Breast epithelium (tissue), 4 donors: Measurements from ENCODE around the gene ST6GALNAC2. TPM values are rescaled to one million over a fixed set of nuclear protein-coding genes. Genes with fewer than 3 reads are reported as not detected.
A peak's percentile ranks its signal among the peaks of the same experiment; 100 is the strongest.

Experiments
- DNase-seq, 2 donors: peaks; one replicate each; pipeline ENCODE4 v3.0.0-alpha.2; 2019; ENCODE audit warnings: low spot score in 2 of 2
- H3K27ac ChIP-seq, 2 donors: fragments of 200-600 bp; sonication (generic) in 1 of 2; one replicate each; pipeline ENCODE4 v1.5.1; 2016 to 2019; ENCODE audit warnings: mild to moderate bottlenecking in 1 of 2
- H3K27me3 ChIP-seq, 2 donors: fragments of 200-600 bp; sonication (generic) in 1 of 2; one replicate each; pipeline versions ENCODE4 v1.5.1 to v1.6.0; 2017 to 2019; ENCODE audit warnings: control low read depth in 1 of 2, mild to moderate bottlenecking in 1 of 2
- H3K36me3 ChIP-seq: fragments of 200-600 bp; one replicate; pipeline ENCODE4 v1.5.1; 2019
- H3K4me1 ChIP-seq, 2 donors: fragments of 200-600 bp; sonication (generic); one replicate each; pipeline ENCODE4 v1.5.1; 2016 to 2019; ENCODE audit warnings: control low read depth in 1 of 2
- H3K4me3 ChIP-seq, 3 donors: fragments of 200-600 bp; sonication (generic); 1 replicate in 2 of 3; 2 replicates in 1 of 3; pipeline ENCODE4 v1.5.1; 2016 to 2019; ENCODE audit warnings: mild to moderate bottlenecking in 3 of 3, moderate library complexity in 2 of 3
- H3K9me3 ChIP-seq, 2 donors: fragments of 200-600 bp; sonication (generic) in 1 of 2; one replicate each; pipeline ENCODE4 v1.5.1; 2016 to 2019; ENCODE audit warnings: control low read depth in 1 of 2
- POLR2A ChIP-seq: fragments of 450-650 bp; IDR thresholded peaks from one replicate; pipeline ENCODE4 v1.6.1; 2016; ENCODE audit warnings: antibody characterized with exemption, mild to moderate bottlenecking, moderate library complexity
- POLR2AphosphoS5 ChIP-seq, 3 donors: sonication (generic); formaldehyde crosslinking; IDR thresholded peaks; one replicate each; pipeline ENCODE4 v1.6.1; 2017; ENCODE audit warnings: antibody characterized with exemption in 3 of 3
- intact Hi-C: fragments of 100-400 bp; cut with DNase I; formaldehyde crosslinking; loops from one replicate; pipeline ENCODE4 v1.15.1; 2023; ENCODE audit warnings: low total_unique reads
- total RNA-seq, 3 donors: library from RNA; depleted of rRNA; stranded (reverse); fragments of >200 nt; gene quantifications; one replicate each; pipeline ENCODE4 v1.1.0, GENCODE V29; 2016
- TF ChIP-seq, protein P1 (sequence below), 3 donors: fragments of 450-650 bp; IDR thresholded peaks; one replicate each; pipeline ENCODE4 v1.5.1; 2016 to 2017; ENCODE audit warnings: antibody characterized with exemption in 3 of 3, mild to moderate bottlenecking in 3 of 3, moderate library complexity in 3 of 3

ST6GALNAC2 gene
- 10 to 100 TPM; 10.5 to 39.8 (median 12.0) TPM for total RNA-seq

DNA sequence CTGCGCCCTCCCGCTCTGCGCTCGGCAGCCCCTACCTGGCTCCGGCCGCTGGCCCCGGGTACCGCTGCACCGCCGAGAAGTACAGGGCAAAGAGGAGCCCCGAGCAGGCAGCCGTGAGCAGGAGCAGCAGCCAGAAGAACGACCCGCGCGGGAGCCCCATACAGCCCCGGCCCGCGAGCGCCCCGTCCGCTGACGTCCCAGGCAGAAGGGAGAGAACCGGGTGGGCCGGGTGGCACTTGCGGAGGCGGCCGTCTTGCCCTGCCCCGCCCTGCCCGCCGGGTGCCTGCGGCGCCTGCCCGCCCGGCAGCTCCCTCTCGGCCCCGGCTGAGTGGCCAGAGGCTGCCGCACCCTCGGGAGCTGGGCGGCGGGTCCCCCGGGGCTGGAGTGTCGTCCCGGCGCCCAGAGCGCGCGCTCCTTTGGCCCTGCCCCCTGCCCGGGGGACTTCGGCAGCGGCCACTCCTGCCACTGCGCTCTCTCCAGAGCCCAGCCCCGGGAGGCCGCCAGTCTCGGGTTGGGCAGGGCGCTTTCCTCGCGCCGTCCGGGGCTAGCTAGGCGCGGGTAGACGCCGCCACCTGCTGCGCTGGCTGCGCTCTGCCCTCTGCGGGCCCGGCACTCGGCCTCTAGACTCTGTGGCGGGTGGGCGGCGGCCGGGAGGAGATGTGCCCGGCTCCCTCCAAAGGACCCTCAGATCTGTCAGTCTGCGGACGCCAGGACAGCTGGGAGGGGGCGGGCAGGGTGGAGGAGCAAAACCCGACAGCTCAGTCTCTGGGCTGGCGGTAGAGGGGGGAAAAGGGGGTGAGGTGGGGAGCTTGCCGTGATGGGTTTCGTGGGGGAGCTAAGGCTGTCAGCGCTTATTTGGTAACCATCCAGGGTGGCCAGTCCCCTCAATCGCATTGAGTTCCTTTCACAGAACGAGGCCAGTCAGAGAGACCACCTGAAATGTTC, at the start of gene ST6GALNAC2:
Gene ST6GALNAC2 (minus strand): TSS at position 212 of the 945 bp plus-strand sequence. CDS start 52 bp downstream, at position 160.
- TF ChIP-seq POLR2A, result no peak
- TF ChIP-seq, protein P1, sequence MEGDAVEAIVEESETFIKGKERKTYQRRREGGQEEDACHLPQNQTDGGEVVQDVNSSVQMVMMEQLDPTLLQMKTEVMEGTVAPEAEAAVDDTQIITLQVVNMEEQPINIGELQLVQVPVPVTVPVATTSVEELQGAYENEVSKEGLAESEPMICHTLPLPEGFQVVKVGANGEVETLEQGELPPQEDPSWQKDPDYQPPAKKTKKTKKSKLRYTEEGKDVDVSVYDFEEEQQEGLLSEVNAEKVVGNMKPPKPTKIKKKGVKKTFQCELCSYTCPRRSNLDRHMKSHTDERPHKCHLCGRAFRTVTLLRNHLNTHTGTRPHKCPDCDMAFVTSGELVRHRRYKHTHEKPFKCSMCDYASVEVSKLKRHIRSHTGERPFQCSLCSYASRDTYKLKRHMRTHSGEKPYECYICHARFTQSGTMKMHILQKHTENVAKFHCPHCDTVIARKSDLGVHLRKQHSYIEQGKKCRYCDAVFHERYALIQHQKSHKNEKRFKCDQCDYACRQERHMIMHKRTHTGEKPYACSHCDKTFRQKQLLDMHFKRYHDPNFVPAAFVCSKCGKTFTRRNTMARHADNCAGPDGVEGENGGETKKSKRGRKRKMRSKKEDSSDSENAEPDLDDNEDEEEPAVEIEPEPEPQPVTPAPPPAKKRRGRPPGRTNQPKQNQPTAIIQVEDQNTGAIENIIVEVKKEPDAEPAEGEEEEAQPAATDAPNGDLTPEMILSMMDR (IDR thresholded peaks at IDR 0.05), result peak in 2 of 3 donors; percentile 29 to 73
- TF ChIP-seq POLR2AphosphoS5 (IDR thresholded peaks at IDR 0.05), result peak in 2 of 3 donors; percentile 19 to 41
- Histone ChIP-seq H3K9me3 (no peaks in the 10 kb centered on the region), H3K27ac (peak within 1 kb of the TSS; percentile 88 to 92), H3K4me1 (peaks cover 0 to 7% of the 10 kb centered on the region in 2 donors), H3K4me3 (peak within 1 kb of the TSS; percentile 72 to 85 (median 76)), H3K27me3 (peaks cover 3 to 5% of the 10 kb centered on the region in 2 donors), H3K36me3 (no peaks in the 10 kb centered on the region)
- peak; percentile 70 to 81 for DNase-seq
- intact Hi-C loops, result no loop called here

DNA sequence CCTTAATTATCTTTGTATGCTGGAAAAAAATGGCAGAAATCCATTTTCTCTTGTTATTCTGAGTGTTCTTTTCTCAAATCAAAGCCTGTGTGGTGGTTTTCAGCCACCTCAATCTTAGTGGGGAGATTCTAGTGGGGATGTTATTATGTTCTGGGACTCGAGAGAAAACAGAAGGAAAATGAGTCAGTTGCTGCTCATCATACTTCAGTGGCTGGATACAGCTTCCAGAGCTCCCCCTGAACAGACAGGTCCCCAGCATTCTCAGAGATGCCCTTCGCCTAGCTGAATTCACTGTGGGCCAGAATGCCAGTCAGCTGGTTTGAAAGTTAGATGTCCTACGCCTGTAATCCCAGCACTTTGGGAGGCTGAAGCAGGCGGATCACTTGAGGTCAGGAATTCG, 49.4 kb upstream of the ST6GALNAC2 start:
- Histone ChIP-seq H3K4me3 (no peak overlapping the region), H3K27me3 (no peaks in the 10 kb centered on the region), H3K4me1 (no peaks in the 10 kb centered on the region), H3K27ac (no peak overlapping the region), H3K36me3 (no peaks in the 10 kb centered on the region), H3K9me3 (no peaks in the 10 kb centered on the region)
- TF ChIP-seq POLR2AphosphoS5 (IDR thresholded peaks at IDR 0.05), result no peak
- TF ChIP-seq, protein P1 (IDR thresholded peaks at IDR 0.05), result no peak
- no peak for TF ChIP-seq POLR2A
- intact Hi-C loops, result loop anchor here (2.0 kb wide), 1 partner anchor 62 kb away; no protein-coding TSS in a partner anchor
- DNase-seq, result peak in 1 of 2 donors; percentile 14

DNA sequence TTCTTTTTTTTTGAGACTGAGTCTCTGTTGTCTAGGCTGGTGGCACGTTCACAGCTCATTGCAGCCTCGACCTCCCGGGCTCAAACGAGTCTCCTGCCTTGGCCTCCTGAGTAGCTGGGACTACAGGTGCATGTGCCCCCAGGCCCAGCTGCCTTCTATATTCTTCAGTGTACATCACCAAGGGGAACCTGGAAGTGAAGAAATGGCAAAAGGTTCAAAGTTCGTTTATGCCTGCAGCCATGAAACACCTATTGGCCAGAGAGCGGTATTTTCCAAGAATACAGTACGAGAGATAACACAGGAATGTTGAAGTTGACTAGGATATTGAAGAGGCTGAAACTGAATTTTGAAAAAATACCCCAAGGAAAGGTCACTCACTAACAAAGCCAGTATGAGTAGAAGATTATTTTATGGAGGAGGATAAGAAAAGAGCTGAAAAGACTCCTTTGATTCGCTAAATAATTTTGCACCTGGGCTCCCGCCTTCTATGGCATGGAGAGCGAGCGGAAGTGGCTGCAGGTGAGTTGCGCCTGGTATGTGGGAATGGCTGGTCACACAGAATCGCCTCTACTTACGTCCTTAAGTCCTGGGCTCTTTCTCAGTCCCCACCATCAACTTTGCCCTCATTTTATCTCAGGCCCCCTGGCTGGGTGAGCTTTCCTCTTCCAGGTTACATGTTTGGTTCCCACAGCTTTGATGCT, 48.1 kb upstream of the ST6GALNAC2 start:
- Histone ChIP-seq H3K27me3 (no peaks in the 10 kb centered on the region), H3K9me3 (no peaks in the 10 kb centered on the region), H3K4me3 (no peak overlapping the region), H3K4me1 (no peaks in the 10 kb centered on the region), H3K36me3 (no peaks in the 10 kb centered on the region), H3K27ac (no peak overlapping the region)
- TF ChIP-seq POLR2AphosphoS5 (IDR thresholded peaks at IDR 0.05) (no peak), POLR2A (no peak)
- TF ChIP-seq, protein P1 (IDR thresholded peaks at IDR 0.05), result no peak
- intact Hi-C loops, result loop anchor here (2.0 kb wide), 1 partner anchor 63 kb away; no protein-coding TSS in a partner anchor
- DNase-seq, result no peak

DNA sequence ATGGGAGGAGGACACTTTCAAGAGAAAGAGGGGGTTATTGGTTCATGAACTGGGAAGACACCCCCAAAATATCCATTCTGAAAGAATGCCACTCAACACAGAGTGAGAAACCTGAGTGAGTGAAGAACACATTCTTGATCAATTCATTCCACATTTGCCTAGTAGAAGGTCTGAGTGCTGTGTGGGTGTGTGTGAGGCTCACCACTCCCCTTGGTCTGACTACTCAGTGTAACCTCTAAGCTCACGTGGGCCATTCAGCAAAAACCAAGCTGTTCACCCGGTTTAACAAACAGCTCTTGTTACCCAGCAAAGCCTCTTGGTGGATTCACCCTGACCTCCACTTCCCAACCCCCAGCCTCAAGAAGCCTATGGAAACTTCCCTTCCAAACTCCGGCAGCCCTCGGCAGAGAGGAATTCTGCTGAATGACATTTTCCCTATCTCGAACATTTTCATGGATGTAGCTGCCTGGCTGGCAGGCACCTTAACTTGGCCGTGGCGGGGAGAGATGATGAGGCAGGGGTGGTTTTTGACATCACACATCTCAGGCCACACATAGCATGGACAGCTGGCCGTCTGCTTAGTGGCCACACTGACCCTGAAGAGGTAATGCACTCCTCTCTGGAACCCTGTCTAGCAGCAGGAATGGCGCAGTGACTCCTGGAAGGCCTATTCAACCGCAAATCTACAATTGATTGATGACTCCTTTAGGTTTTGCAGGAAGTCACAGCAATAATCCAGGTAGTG, 46.3 kb upstream of the ST6GALNAC2 start:
- TF ChIP-seq POLR2AphosphoS5 (IDR thresholded peaks at IDR 0.05), result no peak
- TF ChIP-seq, protein P1 (IDR thresholded peaks at IDR 0.05), result no peak
- TF ChIP-seq POLR2A, result no peak
- Histone ChIP-seq H3K4me3 (no peak overlapping the region), H3K36me3 (no peaks in the 10 kb centered on the region), H3K27ac (peak overlapping the region in 1 of 2 donors; percentile 32), H3K27me3 (no peaks in the 10 kb centered on the region), H3K9me3 (no peaks in the 10 kb centered on the region), H3K4me1 (no peaks in the 10 kb centered on the region)
- intact Hi-C loops, result no loop called here
- no peak for DNase-seq
